Keratinocyte (primary cell): ENCODE data around the gene CFAP20DC.

Source experiments
- EZH2 ChIP-seq: IDR thresholded peaks from one replicate; pipeline ENCODE4 v1.6.1; 2012; ENCODE audit warnings: inconsistent platforms, mild to moderate bottlenecking, low read length, moderate library complexity
- TF ChIP-seq, protein P1 (sequence below), 3 experiments: IDR thresholded peaks in 1 of 3; conservative IDR thresholded peaks in 1 of 3; optimal IDR thresholded peaks in 1 of 3; 2 replicates in 2 of 3; 3 replicates in 1 of 3; pipeline versions ENCODE3 to v1.5.1; 2011; ENCODE audit warnings: low read length in 3 of 3, mild to moderate bottlenecking in 3 of 3, moderate library complexity in 2 of 3, control low read depth in 1 of 3, inconsistent platforms in 1 of 3; ENCODE audit not compliant: insufficient read depth in 2 of 3; ENCODE audit errors: extremely low read depth in 1 of 3

GRCh38 chr3:58792921-58793451 lies 256.8 kb downstream of the CFAP20DC start:
- TF ChIP-seq, protein P1, sequence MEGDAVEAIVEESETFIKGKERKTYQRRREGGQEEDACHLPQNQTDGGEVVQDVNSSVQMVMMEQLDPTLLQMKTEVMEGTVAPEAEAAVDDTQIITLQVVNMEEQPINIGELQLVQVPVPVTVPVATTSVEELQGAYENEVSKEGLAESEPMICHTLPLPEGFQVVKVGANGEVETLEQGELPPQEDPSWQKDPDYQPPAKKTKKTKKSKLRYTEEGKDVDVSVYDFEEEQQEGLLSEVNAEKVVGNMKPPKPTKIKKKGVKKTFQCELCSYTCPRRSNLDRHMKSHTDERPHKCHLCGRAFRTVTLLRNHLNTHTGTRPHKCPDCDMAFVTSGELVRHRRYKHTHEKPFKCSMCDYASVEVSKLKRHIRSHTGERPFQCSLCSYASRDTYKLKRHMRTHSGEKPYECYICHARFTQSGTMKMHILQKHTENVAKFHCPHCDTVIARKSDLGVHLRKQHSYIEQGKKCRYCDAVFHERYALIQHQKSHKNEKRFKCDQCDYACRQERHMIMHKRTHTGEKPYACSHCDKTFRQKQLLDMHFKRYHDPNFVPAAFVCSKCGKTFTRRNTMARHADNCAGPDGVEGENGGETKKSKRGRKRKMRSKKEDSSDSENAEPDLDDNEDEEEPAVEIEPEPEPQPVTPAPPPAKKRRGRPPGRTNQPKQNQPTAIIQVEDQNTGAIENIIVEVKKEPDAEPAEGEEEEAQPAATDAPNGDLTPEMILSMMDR (optimal IDR thresholded peaks at IDR 0.05 in 1 of 3, IDR thresholded peaks at IDR 0.05 in 1 of 3, conservative IDR thresholded peaks at IDR 0.05 in 1 of 3; ENCODE audit: extremely low read depth in 1 of 3, insufficient read depth in 2 of 3, low read length in 3 of 3), result no peak
- no peak for TF ChIP-seq EZH2
